ENCODE results near the gene PIPOX.

The PIPOX gene

GRCh38 chr17:29039764-29040598 is 3.0 kb upstream of the PIPOX start:
- DNase-seq (ENCODE audit: low read depth), result peak; percentile 80
- no peak overlapping the region for H3K4me3 ChIP-seq (ENCODE audit: low read length)
- TF ChIP-seq, protein P1, sequence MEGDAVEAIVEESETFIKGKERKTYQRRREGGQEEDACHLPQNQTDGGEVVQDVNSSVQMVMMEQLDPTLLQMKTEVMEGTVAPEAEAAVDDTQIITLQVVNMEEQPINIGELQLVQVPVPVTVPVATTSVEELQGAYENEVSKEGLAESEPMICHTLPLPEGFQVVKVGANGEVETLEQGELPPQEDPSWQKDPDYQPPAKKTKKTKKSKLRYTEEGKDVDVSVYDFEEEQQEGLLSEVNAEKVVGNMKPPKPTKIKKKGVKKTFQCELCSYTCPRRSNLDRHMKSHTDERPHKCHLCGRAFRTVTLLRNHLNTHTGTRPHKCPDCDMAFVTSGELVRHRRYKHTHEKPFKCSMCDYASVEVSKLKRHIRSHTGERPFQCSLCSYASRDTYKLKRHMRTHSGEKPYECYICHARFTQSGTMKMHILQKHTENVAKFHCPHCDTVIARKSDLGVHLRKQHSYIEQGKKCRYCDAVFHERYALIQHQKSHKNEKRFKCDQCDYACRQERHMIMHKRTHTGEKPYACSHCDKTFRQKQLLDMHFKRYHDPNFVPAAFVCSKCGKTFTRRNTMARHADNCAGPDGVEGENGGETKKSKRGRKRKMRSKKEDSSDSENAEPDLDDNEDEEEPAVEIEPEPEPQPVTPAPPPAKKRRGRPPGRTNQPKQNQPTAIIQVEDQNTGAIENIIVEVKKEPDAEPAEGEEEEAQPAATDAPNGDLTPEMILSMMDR (conservative IDR thresholded peaks at IDR 0.05; ENCODE audit: low read length), result no peak

DNA sequence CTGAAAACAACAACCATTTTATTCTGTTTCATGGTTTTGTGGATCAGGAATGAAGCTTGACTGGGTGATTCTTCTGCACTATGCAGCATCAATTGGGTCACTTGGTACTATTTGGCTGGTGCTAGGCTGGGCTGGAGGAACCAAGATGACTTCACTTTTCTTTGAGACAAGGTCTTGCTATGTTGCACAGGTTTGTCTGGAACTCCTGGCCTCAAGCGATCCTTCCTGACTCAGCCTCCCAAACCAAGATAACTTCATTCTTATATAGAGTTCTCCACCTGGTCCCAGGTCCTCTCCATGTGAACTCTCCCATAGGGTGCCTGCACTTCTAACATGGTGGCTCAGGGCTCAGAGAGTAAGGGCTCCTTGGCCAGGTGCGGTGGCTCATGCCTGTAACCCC is 1.9 kb upstream of the PIPOX start:
- TF ChIP-seq, protein P1 (conservative IDR thresholded peaks at IDR 0.05; ENCODE audit: low read length), result no peak

DNA sequence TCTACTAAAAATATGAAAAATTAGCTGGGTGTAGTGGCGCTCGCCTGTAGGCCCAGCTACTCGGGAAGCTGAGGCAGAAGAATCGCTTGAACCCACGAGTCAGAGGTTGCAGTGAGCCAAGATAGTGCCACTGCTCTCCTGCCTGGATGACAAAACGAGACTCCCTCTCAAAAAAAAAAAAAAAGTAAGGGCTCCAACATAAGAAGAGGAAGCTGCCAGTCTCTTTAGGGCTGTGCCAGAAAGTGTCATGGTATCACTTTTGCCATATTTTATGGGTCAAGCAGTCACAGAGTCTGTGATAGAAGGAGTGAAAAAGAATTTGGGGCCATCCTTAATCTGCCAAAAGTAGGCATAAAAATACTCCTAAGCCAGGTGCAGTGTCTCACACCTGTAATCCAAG is 1.4 kb upstream of the PIPOX start:
- H3K4me3 ChIP-seq (ENCODE audit: low read length), result no peak overlapping the region
- DNase-seq (ENCODE audit: low read depth), result no peak
- TF ChIP-seq, protein P1 (conservative IDR thresholded peaks at IDR 0.05; ENCODE audit: low read length), result no peak

More for the DNA sequence above, 1.9 kb upstream of the PIPOX start:
- no peak for DNase-seq (ENCODE audit: low read depth)
- no peak overlapping the region for H3K4me3 ChIP-seq (ENCODE audit: low read length)

GRCh38 chr17:29042026-29042678 is 789 bp upstream of the PIPOX start:
- TF ChIP-seq, protein P1 (conservative IDR thresholded peaks at IDR 0.05; ENCODE audit: low read length), result no peak
- no peak for DNase-seq (ENCODE audit: low read depth)
- no peak overlapping the region for H3K4me3 ChIP-seq (ENCODE audit: low read length)

- H3K4me3 ChIP-seq (ENCODE audit: low read length), result no peak overlapping the region
- no peak for DNase-seq (ENCODE audit: low read depth)
- TF ChIP-seq, protein P1 (conservative IDR thresholded peaks at IDR 0.05; ENCODE audit: low read length), result no peak
These were observed 701 bp downstream of the PIPOX start for GRCh38 chr17:29043539-29044145.

DNA sequence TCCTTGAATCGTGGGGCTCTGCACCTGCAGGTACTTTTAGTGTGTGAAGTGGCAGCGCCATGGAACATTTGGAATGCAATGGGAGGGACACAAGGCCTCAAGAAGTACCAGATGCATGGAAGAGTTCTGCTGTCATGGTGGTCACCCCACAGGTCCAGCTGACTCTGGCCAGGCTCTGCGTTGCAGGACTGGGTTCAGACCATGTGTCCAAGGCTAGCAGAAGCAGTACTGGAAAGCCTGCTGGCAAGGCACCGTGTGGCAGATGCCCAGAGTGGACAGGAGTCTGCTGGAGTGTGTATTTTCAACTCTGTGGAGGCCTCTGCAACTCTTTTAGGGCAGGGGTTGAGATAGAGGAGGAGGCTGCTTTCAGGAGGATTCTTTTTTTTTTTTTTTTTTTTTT is 2.1 kb downstream of the PIPOX start:
- no peak overlapping the region for H3K4me3 ChIP-seq (ENCODE audit: low read length)
- no peak for DNase-seq (ENCODE audit: low read depth)
- TF ChIP-seq, protein P1 (conservative IDR thresholded peaks at IDR 0.05; ENCODE audit: low read length), result no peak

Measured in AG10803 (cell line).